Endothelial cell of umbilical vein (primary cell): ENCODE measurements around the gene CACNA1F. TPM values are rescaled to one million over a fixed set of nuclear protein-coding genes. Genes with fewer than 3 reads are reported as not detected.

Source experiments
- BruUV-seq: library from RNA; stranded (reverse); fragments of 400-500 nt; replicated peaks from 2 replicates; lab custom pipeline; 2021; lab: Mats Ljungman, UMichigan
- CTCF ChIA-PET: fragments of 300-600, 350-600 bp; sonication (Branson Sonifier 250); formaldehyde crosslinking; loops from one replicate; lab custom pipeline; 2021; ENCODE audit warnings: antibody characterized with exemption, inconsistent platforms; lab: Charles Lee
- POLR2A ChIA-PET: fragments of 300-600, 350-600 bp; sonication (Branson Sonifier 250); formaldehyde crosslinking; loops from one replicate; lab custom pipeline; 2021; ENCODE audit warnings: antibody characterized with exemption, inconsistent platforms; lab: Charles Lee
- DNase-seq: peaks from one replicate; pipeline ENCODE4 v3.0.0-alpha.2; 2011; ENCODE audit warnings: low read depth, low spot score
- FAIRE-seq: peaks from 2 replicates; lab custom pipeline; 2011; peaks lifted over from hg19 to GRCh38; lab: Jason Lieb, UNC
- H2AFZ ChIP-seq: 2 replicates; pipeline ENCODE4 v1.6.0; 2012; ENCODE audit warnings: low read depth, low read length, control low read depth, inconsistent platforms
- H3K27ac ChIP-seq: 2 replicates; pipeline ENCODE4 v1.5.1; 2011; ENCODE audit warnings: low read depth, mild to moderate bottlenecking, control low read depth, low read length, moderate library complexity; ENCODE audit not compliant: insufficient read depth
- H3K27me3 ChIP-seq, 2 experiments: 2 replicates each; pipeline versions ENCODE4 v1.6.0 to v1.6.1; 2011; ENCODE audit warnings: low read length in 2 of 2, mixed read lengths in 1 of 2; ENCODE audit not compliant: control insufficient read depth in 2 of 2, insufficient read depth in 2 of 2
- H3K36me3 ChIP-seq, 2 experiments: 2 replicates in 1 of 2; 3 replicates in 1 of 2; pipeline ENCODE4 v1.5.1; 2011; ENCODE audit warnings: low read length in 2 of 2, mild to moderate bottlenecking in 1 of 2, moderate library complexity in 1 of 2; ENCODE audit not compliant: control insufficient read depth in 2 of 2, insufficient read depth in 2 of 2; ENCODE audit errors: extremely low read depth in 1 of 2
- H3K4me1 ChIP-seq: 3 replicates; pipeline ENCODE4 v1.5.1; 2011; ENCODE audit warnings: mild to moderate bottlenecking, low read length; ENCODE audit not compliant: control insufficient read depth, insufficient read depth; ENCODE audit errors: extremely low read depth
- H3K4me2 ChIP-seq: 2 replicates; pipeline ENCODE4 v1.6.1; 2011; ENCODE audit warnings: low read length, control low read depth, mixed read lengths; ENCODE audit not compliant: insufficient read depth
- H3K4me3 ChIP-seq, 3 experiments: fragments of 200-600 bp in 1 of 3; sonication (generic), shearing (Covaris generic) in 1 of 3; replicated peaks in 1 of 3; 2 replicates each; pipeline ENCODE4 v1.5.1; 2011 to 2016; ENCODE audit warnings: control low read depth in 3 of 3, low read length in 3 of 3, mild to moderate bottlenecking in 2 of 3, inconsistent platforms in 1 of 3, low read depth in 1 of 3, moderate library complexity in 1 of 3; ENCODE audit not compliant: insufficient read depth in 1 of 3
- H3K79me2 ChIP-seq: 2 replicates; pipeline ENCODE4 v1.6.0; 2012; ENCODE audit warnings: low read length, inconsistent platforms; ENCODE audit not compliant: control insufficient read depth, insufficient read depth
- H3K9ac ChIP-seq: replicated peaks from 2 replicates; pipeline ENCODE3; 2011; ENCODE audit warnings: low read length, control low read depth; ENCODE audit not compliant: insufficient read depth; ENCODE audit errors: extremely low read depth
- H3K9me1 ChIP-seq: replicated peaks from 3 replicates; pipeline ENCODE4 v1.6.0; 2011; ENCODE audit warnings: mild to moderate bottlenecking, low read length; ENCODE audit not compliant: control insufficient read depth, insufficient read depth; ENCODE audit errors: extremely low read depth
- H3K9me3 ChIP-seq: replicated peaks from 2 replicates; pipeline ENCODE4 v1.5.1; 2012; ENCODE audit warnings: low read length, inconsistent platforms; ENCODE audit not compliant: control insufficient read depth, insufficient read depth
- H4K20me1 ChIP-seq: replicated peaks from 2 replicates; pipeline ENCODE3; 2011; ENCODE audit warnings: mild to moderate bottlenecking, low read length; ENCODE audit not compliant: control insufficient read depth, insufficient read depth; ENCODE audit errors: extremely low read depth
- EZH2 ChIP-seq: IDR thresholded peaks from 2 replicates; pipeline ENCODE4 v1.6.1; 2012; ENCODE audit warnings: borderline replicate concordance, low read depth, mild to moderate bottlenecking, moderate library complexity, low read length, inconsistent platforms; ENCODE audit not compliant: severe bottlenecking
- FOS ChIP-seq: IDR thresholded peaks from 2 replicates; pipeline ENCODE4 v1.6.1; 2011; ENCODE audit warnings: mild to moderate bottlenecking, low read length, moderate library complexity, borderline replicate concordance; ENCODE audit not compliant: insufficient read depth
- JUN ChIP-seq: IDR thresholded peaks from 2 replicates; pipeline ENCODE4 v1.6.1; 2011; ENCODE audit warnings: borderline replicate concordance, low read depth; ENCODE audit not compliant: insufficient read length, insufficient read depth
- MYC ChIP-seq: IDR thresholded peaks from one replicate; pipeline ENCODE4 v1.6.1; 2011; ENCODE audit warnings: mild to moderate bottlenecking, low read depth, low read length
- POLR2A ChIP-seq: IDR thresholded peaks from 2 replicates; pipeline ENCODE4 v1.6.1; 2012; ENCODE audit warnings: low read depth, mild to moderate bottlenecking, control low read depth, low read length
- POLR2AphosphoS5 ChIP-seq: IDR thresholded peaks from 2 replicates; pipeline ENCODE4 v1.6.1; 2012; ENCODE audit warnings: low read depth, mild to moderate bottlenecking, control low read depth, low read length, moderate library complexity; ENCODE audit not compliant: insufficient read depth
- dilution Hi-C: fragments of 300-500 bp; cut with MboI; formaldehyde crosslinking; loops from one replicate; pipeline ENCODE4 v1.15.0; 2019; ENCODE audit warnings: low sequenced_read_pairs; ENCODE audit not compliant: extremely low pct_ligation_motif_present
- intact Hi-C: fragments of 100-400 bp; cut with micrococcal nuclease; formaldehyde crosslinking; loops from one replicate; pipeline ENCODE4 v1.10.0; 2022
- polyA plus RNA-seq, 4 experiments: library from polyadenylated mRNA; depleted of rRNA in 3 of 4; stranded (reverse) in 3 of 4; unstranded in 1 of 4; fragments of >200 nt; gene quantifications; 2 replicates each; pipeline versions ENCODE4 v1.2.1 to v1.2.3, GENCODE V29; 2011 to 2012; ENCODE audit warnings: missing spikeins in 1 of 4
- total RNA-seq: library from RNA; stranded (reverse); gene quantifications from 2 replicates; pipeline ENCODE4 v1.2.3, GENCODE V29; 2021
- TF ChIP-seq, protein P1 (sequence below): IDR thresholded peaks from 2 replicates; pipeline ENCODE4 v1.6.1; 2011; ENCODE audit not compliant: insufficient read depth, insufficient read length
- TF ChIP-seq, protein P2 (sequence below), 2 donors: IDR thresholded peaks; 1 replicate in 1 of 2; 2 replicates in 1 of 2; pipeline ENCODE4 v1.5.1; 2011; ENCODE audit warnings: low read length in 2 of 2, mild to moderate bottlenecking in 2 of 2, moderate library complexity in 2 of 2, control low read depth in 1 of 2, inconsistent platforms in 1 of 2, low read depth in 1 of 2; ENCODE audit not compliant: insufficient read depth in 1 of 2; ENCODE audit errors: extremely low read depth in 1 of 2

Gene CACNA1F
- total and polyA plus RNA-seq, 2 donors (not counting 3 experiments of a cell fraction or from before 2014, with no cell fraction given), result not detected

DNA sequence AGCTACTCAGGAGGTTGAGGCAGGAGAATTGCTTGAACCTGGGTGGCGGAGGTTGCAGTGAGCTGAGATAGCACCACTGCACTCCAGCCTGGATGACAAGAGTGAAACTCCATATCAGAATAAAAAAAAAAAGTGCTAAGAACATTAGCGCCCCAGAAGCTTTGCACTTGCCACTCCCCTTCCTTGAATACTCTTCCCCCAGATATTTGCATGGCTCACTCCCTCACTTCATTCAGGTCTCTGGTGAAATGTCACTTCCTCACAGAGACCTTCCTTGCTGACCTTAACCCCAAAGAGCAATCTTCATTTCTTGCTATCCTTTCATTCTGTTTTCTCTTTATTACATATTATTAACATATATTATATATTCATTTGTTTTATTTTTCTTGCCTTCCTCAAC is 11.3 kb downstream of the CACNA1F start:
- intact Hi-C loops (no loop called here), dilution Hi-C loops (no loop called here)
- no peak for DNase-seq
- no peak overlapping the region for H3K27ac ChIP-seq
- H3K9ac ChIP-seq, result no peak overlapping the region
- no peak overlapping the region for H3K4me2 ChIP-seq
- TF ChIP-seq, protein P1, sequence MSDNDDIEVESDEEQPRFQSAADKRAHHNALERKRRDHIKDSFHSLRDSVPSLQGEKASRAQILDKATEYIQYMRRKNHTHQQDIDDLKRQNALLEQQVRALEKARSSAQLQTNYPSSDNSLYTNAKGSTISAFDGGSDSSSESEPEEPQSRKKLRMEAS, result no peak
- TF ChIP-seq POLR2A (no peak), JUN (no peak), EZH2 (no peak), POLR2AphosphoS5 (no peak), FOS (no peak), MYC (no peak)
- TF ChIP-seq, protein P2, sequence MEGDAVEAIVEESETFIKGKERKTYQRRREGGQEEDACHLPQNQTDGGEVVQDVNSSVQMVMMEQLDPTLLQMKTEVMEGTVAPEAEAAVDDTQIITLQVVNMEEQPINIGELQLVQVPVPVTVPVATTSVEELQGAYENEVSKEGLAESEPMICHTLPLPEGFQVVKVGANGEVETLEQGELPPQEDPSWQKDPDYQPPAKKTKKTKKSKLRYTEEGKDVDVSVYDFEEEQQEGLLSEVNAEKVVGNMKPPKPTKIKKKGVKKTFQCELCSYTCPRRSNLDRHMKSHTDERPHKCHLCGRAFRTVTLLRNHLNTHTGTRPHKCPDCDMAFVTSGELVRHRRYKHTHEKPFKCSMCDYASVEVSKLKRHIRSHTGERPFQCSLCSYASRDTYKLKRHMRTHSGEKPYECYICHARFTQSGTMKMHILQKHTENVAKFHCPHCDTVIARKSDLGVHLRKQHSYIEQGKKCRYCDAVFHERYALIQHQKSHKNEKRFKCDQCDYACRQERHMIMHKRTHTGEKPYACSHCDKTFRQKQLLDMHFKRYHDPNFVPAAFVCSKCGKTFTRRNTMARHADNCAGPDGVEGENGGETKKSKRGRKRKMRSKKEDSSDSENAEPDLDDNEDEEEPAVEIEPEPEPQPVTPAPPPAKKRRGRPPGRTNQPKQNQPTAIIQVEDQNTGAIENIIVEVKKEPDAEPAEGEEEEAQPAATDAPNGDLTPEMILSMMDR (IDR thresholded peaks at IDR 0.05; ENCODE audit: extremely low read depth in 1 of 2, insufficient read depth in 1 of 2, low read depth in 1 of 2, low read length in 2 of 2), result no peak
- POLR2A ChIA-PET, result no interaction called here
- H3K4me1 ChIP-seq, result no peaks in the 10 kb centered on the region
- no peak for FAIRE-seq
- no peaks in the 10 kb centered on the region for H4K20me1 ChIP-seq
- no peaks in the 10 kb centered on the region for H3K36me3 ChIP-seq
- H2AFZ ChIP-seq, result no peak overlapping the region
- H3K9me1 ChIP-seq, result no peaks in the 10 kb centered on the region
- H3K27me3 ChIP-seq, result peaks cover 0 to 3% of the 10 kb centered on the region in 2 experiments
- CTCF ChIA-PET, result no interaction called here
- no peak overlapping the region for H3K4me3 ChIP-seq
- no peaks in the 10 kb centered on the region for H3K79me2 ChIP-seq
- no peaks in the 10 kb centered on the region for H3K9me3 ChIP-seq
- no TSS peak for BruUV-seq
